ENCODE data around the gene CD209.
A peak's percentile ranks its signal among the peaks of the same experiment; 100 is the strongest.

CD209 gene

DNA sequence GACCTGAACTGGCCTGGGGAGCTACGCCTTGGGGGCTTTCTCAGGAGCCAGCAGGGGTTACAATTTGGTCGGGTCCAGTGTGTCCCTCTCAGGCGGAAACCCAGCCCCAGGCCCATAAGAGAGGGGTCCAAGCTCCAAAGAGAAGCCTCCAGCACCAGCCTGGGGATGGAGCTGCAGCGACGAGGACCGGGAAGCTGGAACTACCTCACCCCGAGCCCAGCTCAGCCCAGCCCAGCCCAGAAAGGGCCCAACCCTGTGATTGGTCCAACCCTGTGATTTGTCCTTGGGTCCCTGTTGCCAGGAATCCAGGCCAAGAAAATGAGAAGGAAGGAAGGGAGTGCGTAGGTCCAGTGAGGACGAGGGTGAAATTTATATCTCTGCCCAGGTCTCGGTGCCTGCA lies 39.8 kb upstream of the CD209 start:
- DNase-seq (ENCODE audit: low read depth): no peak
- peaks cover 45% of the 10 kb centered on the region for H3K27me3 ChIP-seq (replicated peaks; ENCODE audit: control insufficient read depth, insufficient read depth, low read length)
- no peak overlapping the region for H3K4me3 ChIP-seq (ENCODE audit: low read length)
- H3K36me3 ChIP-seq (ENCODE audit: control insufficient read depth, insufficient read depth, low read length, severe bottlenecking): no peaks in the 10 kb centered on the region
- peaks cover 4% of the 10 kb centered on the region for H3K9me3 ChIP-seq (ENCODE audit: control insufficient read depth, low read length)
- no peak overlapping the region for H3K9ac ChIP-seq (ENCODE audit: low read length)
- H3K4me1 ChIP-seq (ENCODE audit: control insufficient read depth, insufficient read depth, low read length): peaks cover 9% of the 10 kb centered on the region

DNA sequence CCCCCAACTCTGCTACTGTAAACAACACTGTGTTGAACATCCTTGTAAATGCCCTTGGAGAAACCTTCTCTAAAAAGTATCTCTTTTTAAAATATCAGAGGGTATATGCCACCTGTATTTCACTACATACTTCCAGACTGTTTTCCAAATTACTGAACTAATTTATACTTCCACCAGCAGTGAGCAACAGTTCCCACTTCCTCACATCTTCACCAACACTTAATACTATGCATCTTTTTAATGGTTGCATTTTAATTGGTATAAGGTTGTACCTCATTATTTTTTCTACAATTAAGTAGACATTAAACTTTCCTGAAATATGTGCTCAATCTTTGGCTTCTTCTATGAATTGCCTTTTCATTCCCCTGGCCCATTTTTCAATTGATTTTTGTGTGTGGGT lies 37.5 kb upstream of the CD209 start:
- Histone ChIP-seq H3K9me3 (ENCODE audit: control insufficient read depth, low read length) (peaks cover 9% of the 10 kb centered on the region), H3K27me3 (replicated peaks; ENCODE audit: control insufficient read depth, insufficient read depth, low read length) (peaks cover 56% of the 10 kb centered on the region), H3K4me3 (ENCODE audit: low read length) (no peak overlapping the region), H3K36me3 (ENCODE audit: control insufficient read depth, insufficient read depth, low read length, severe bottlenecking) (no peaks in the 10 kb centered on the region), H3K4me1 (ENCODE audit: control insufficient read depth, insufficient read depth, low read length) (peaks cover 9% of the 10 kb centered on the region), H3K9ac (ENCODE audit: low read length) (no peak overlapping the region)
- no peak for DNase-seq (ENCODE audit: low read depth)

DNA sequence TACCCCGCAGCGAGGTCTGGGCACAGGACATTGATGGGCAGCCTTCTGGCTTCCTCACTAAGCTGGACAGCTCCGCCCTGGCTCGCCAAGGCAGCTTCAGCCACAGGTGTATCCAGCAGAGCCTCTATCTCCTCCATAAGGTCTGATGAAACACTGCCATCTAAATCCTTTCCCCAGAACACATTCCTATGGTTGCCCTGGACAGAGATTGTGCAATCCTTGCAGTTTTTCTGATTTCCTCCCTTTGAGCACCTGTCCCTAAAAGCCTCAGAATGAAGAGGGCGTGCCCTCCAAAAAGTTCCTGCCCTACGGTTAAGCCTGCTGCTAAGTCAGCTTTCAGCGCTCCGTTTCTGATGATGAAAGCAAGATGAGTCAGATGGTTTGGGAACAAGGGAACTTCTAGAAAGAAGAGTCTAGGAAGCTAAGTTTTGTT lies 36.7 kb upstream of the CD209 start:
- Histone ChIP-seq H3K9ac (ENCODE audit: low read length) (no peak overlapping the region), H3K9me3 (ENCODE audit: control insufficient read depth, low read length) (peaks cover 9% of the 10 kb centered on the region), H3K27me3 (replicated peaks; ENCODE audit: control insufficient read depth, insufficient read depth, low read length) (peaks cover 58% of the 10 kb centered on the region), H3K4me3 (ENCODE audit: low read length) (no peak overlapping the region), H3K4me1 (ENCODE audit: control insufficient read depth, insufficient read depth, low read length) (peaks cover 9% of the 10 kb centered on the region), H3K36me3 (ENCODE audit: control insufficient read depth, insufficient read depth, low read length, severe bottlenecking) (no peaks in the 10 kb centered on the region)
- DNase-seq (ENCODE audit: low read depth): peak; percentile 44

DNA sequence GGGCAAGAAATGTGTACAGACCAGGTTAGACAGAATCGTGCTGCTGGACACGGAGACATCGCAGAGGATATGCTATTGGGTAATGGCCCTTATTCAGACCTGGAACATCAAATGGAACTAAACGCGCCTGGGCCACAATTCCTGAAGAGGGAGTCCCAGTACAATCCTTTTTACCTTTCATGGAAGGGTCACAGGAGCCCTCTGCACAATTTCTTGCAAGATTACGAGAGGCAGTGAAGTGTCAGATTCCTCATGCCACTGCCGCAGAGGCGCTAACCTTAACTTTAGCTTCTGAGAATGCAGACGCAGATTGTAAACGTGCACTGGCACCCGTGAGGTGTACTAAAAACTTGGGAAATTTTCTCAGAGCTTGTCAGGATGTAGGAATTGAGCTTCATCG lies 33.8 kb upstream of the CD209 start:
- Histone ChIP-seq H3K4me1 (ENCODE audit: control insufficient read depth, insufficient read depth, low read length) (peaks cover 9% of the 10 kb centered on the region), H3K9ac (ENCODE audit: low read length) (no peak overlapping the region), H3K4me3 (ENCODE audit: low read length) (no peak overlapping the region), H3K27me3 (replicated peaks; ENCODE audit: control insufficient read depth, insufficient read depth, low read length) (peaks cover 49% of the 10 kb centered on the region), H3K9me3 (ENCODE audit: control insufficient read depth, low read length) (peaks cover 9% of the 10 kb centered on the region), H3K36me3 (ENCODE audit: control insufficient read depth, insufficient read depth, low read length, severe bottlenecking) (no peaks in the 10 kb centered on the region)
- no peak for DNase-seq (ENCODE audit: low read depth)

DNA sequence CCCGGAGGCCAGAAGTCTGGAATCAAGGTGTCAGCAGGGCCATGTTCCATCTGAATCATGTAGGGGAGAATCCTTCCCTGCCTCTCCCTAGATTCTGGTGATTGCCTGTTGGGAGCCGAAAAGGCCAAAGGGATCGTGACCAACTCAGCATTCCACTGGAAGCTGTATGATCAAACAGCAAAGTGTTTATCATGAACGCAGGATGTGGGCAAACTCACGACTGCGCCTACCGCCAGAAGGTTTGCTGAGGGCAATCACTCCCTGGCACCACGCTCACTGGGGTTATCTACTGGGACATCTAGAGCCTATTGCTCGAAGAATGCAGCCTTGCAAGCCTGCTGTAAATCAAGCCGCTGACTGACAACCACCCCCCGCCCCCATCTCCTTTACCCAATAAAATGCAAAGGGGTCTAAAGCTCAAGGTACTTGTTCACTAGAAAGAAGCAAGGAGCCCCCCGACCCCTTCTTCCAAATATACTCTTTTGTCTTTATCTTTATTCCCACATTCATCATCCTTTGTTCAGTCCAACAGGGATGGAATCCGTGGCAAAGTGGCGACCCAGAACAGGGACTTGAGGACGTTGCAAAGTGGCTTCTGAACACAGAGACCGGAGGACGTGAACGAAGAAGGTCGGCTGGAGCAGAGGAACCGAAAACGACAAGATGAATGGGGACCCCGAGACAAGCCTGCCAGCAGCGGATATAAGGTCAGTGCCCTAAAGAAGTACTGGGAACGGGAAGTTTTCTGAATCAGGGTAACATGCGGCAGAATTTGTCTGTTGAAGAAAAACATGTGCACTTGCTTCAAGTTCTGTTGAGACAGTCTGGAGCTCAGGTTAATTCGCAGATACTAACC lies 32.5 kb upstream of the CD209 start:
- peaks cover 9% of the 10 kb centered on the region for H3K4me1 ChIP-seq (ENCODE audit: control insufficient read depth, insufficient read depth, low read length)
- H3K9me3 ChIP-seq (ENCODE audit: control insufficient read depth, low read length): peaks cover 10% of the 10 kb centered on the region
- no peaks in the 10 kb centered on the region for H3K36me3 ChIP-seq (ENCODE audit: control insufficient read depth, insufficient read depth, low read length, severe bottlenecking)
- peaks cover 59% of the 10 kb centered on the region for H3K27me3 ChIP-seq (replicated peaks; ENCODE audit: control insufficient read depth, insufficient read depth, low read length)
- no peak overlapping the region for H3K4me3 ChIP-seq (ENCODE audit: low read length)
- H3K9ac ChIP-seq (ENCODE audit: low read length): no peak overlapping the region
- no peak for DNase-seq (ENCODE audit: low read depth)

DNA sequence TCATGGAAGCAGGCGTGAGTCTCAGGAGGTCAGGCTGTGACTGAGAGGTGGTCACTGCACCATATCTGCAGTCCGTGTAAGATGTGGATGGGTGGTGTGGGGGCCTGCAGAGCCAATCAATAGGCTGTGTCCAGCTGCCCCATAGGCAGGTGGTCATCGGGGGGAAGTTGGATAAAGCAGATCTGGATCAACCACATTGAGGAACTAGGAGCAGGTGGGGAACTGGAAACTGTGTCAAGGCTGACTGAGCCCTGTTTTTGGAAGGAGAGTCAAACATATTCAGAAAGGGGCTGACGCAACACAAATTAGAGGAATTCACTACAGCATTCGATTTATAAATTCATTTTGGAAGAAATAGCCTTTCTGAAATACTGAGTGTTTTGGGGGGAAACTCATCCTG lies 30.7 kb upstream of the CD209 start:
- no peak overlapping the region for H3K4me3 ChIP-seq (ENCODE audit: low read length)
- peaks cover 51% of the 10 kb centered on the region for H3K27me3 ChIP-seq (replicated peaks; ENCODE audit: control insufficient read depth, insufficient read depth, low read length)
- no peaks in the 10 kb centered on the region for H3K36me3 ChIP-seq (ENCODE audit: control insufficient read depth, insufficient read depth, low read length, severe bottlenecking)
- no peaks in the 10 kb centered on the region for H3K4me1 ChIP-seq (ENCODE audit: control insufficient read depth, insufficient read depth, low read length)
- H3K9ac ChIP-seq (ENCODE audit: low read length): no peak overlapping the region
- peaks cover 7% of the 10 kb centered on the region for H3K9me3 ChIP-seq (ENCODE audit: control insufficient read depth, low read length)
- DNase-seq (ENCODE audit: low read depth): no peak

DNA sequence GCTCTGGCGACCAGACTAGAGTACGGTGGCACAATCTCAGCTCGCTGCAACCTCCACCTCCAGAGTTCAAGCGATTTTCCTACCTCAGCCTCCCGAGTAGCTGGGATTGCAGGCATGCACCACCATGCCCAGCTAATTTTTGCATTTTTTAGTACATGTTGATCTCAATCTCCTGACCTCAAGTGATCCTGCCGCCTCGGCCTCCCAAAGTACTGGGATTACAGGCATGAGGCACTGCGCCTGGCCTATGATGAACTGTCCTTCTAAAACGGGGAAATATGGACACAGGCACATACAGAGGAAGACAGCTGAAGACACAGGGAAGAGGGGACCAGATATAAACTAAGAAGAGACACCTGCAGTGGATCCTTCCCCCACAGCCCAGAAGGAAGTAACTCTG lies 28.4 kb upstream of the CD209 start:
- Histone ChIP-seq H3K4me1 (ENCODE audit: control insufficient read depth, insufficient read depth, low read length) (no peaks in the 10 kb centered on the region), H3K4me3 (ENCODE audit: low read length) (no peak overlapping the region), H3K27me3 (replicated peaks; ENCODE audit: control insufficient read depth, insufficient read depth, low read length) (peaks cover 48% of the 10 kb centered on the region), H3K9ac (ENCODE audit: low read length) (no peak overlapping the region), H3K9me3 (ENCODE audit: control insufficient read depth, low read length) (peaks cover 7% of the 10 kb centered on the region), H3K36me3 (ENCODE audit: control insufficient read depth, insufficient read depth, low read length, severe bottlenecking) (no peaks in the 10 kb centered on the region)
- DNase-seq (ENCODE audit: low read depth): no peak

DNA sequence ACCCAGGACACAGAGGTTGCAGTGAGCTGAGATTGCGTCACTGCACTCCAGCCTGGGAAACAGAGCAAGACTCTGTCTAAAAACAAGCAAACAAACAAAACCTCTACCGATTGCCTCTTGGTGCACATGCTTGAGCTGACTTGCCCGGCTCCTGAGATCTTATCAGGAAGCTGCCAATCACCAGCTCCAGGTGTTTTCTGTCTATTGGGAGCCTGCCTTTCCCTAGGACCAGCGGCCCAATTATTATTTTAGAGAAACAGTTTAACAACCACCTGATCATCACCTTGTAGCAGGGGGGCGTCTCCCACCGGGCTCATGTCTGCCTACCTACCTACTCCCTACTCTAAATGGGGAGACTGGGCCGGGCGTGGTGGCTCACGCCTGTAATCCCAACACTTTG lies 26.5 kb upstream of the CD209 start:
- Histone ChIP-seq H3K36me3 (ENCODE audit: control insufficient read depth, insufficient read depth, low read length, severe bottlenecking) (no peaks in the 10 kb centered on the region), H3K27me3 (replicated peaks; ENCODE audit: control insufficient read depth, insufficient read depth, low read length) (peaks cover 41% of the 10 kb centered on the region), H3K9me3 (ENCODE audit: control insufficient read depth, low read length) (peaks cover 2% of the 10 kb centered on the region), H3K9ac (ENCODE audit: low read length) (no peak overlapping the region), H3K4me3 (ENCODE audit: low read length) (no peak overlapping the region), H3K4me1 (ENCODE audit: control insufficient read depth, insufficient read depth, low read length) (no peaks in the 10 kb centered on the region)
- DNase-seq (ENCODE audit: low read depth): no peak

DNA sequence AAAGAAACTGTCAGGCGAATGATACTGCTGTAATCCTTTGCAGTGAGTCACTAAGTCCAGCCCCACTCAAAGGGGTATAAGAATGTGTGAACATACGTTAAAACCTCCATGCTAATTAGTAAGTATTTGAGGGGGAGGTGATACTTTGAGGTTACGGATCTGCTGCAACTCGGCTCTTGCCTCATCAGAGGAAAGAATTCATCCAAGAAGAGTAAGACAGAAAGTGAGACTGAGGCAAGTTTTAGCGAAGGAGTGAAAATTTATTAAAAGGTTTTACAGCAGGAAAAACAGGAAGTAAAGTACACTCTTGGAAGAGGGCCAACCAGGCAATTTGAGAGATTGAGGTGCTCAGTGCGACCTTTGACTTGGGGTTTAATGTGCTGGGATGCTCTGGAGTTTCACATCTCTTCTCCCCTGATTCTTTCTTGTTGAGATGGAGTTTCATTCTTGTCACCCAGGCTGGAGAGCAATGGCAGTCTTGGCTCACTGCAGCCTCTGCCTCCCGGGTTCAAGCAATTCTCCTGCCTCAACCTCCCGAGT lies 25.5 kb upstream of the CD209 start:
- no peak for DNase-seq (ENCODE audit: low read depth)
- Histone ChIP-seq H3K36me3 (ENCODE audit: control insufficient read depth, insufficient read depth, low read length, severe bottlenecking) (no peaks in the 10 kb centered on the region), H3K9ac (ENCODE audit: low read length) (no peak overlapping the region), H3K4me1 (ENCODE audit: control insufficient read depth, insufficient read depth, low read length) (no peaks in the 10 kb centered on the region), H3K9me3 (ENCODE audit: control insufficient read depth, low read length) (peaks cover 2% of the 10 kb centered on the region), H3K4me3 (ENCODE audit: low read length) (no peak overlapping the region), H3K27me3 (replicated peaks; ENCODE audit: control insufficient read depth, insufficient read depth, low read length) (peaks cover 40% of the 10 kb centered on the region)

DNA sequence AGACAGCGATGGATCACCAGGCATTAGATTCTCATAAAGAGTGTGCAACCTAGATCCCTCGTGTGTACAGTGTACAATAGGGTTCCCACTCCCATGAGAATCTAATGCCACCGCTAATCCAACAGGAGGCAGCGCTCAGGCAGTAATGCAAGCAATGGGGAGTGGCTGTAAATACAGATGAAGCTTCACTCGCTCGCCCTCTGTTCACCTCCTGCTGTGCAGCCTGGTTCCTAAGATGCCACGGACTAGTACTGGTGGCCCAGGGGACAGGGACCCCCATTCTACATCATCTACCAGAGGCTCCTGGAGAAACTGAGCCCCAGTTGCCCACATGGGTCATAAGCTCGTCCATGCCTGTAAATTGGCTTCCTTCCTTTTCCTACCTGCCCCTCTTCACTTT lies 23.7 kb upstream of the CD209 start:
- H3K4me3 ChIP-seq (ENCODE audit: low read length): no peak overlapping the region
- H3K9ac ChIP-seq (ENCODE audit: low read length): no peak overlapping the region
- no peaks in the 10 kb centered on the region for H3K36me3 ChIP-seq (ENCODE audit: control insufficient read depth, insufficient read depth, low read length, severe bottlenecking)
- H3K4me1 ChIP-seq (ENCODE audit: control insufficient read depth, insufficient read depth, low read length): no peaks in the 10 kb centered on the region
- H3K9me3 ChIP-seq (ENCODE audit: control insufficient read depth, low read length): peaks cover 1% of the 10 kb centered on the region
- DNase-seq (ENCODE audit: low read depth): no peak
- peaks cover 50% of the 10 kb centered on the region for H3K27me3 ChIP-seq (replicated peaks; ENCODE audit: control insufficient read depth, insufficient read depth, low read length)

DNA sequence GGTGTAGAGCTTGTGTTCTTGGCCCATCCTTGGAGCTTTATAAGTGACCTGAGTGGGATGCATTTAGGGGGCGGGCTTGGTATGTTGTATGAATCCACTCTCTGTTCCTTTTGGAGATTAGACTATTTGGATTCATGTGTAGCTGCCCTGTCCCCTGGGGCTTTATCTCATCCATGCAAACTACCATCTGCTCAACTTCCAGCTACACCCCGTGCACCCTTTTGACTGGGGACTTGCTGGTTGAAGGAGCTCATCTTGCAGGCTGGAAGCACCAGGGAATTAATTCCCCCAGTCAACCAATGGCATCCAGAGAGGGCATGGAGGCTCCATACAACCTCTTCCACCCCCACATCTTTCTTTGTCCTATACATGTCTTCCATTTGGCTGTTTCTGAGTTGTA lies 21.8 kb upstream of the CD209 start:
- H3K9ac ChIP-seq (ENCODE audit: low read length): no peak overlapping the region
- no peak overlapping the region for H3K4me3 ChIP-seq (ENCODE audit: low read length)
- no peaks in the 10 kb centered on the region for H3K36me3 ChIP-seq (ENCODE audit: control insufficient read depth, insufficient read depth, low read length, severe bottlenecking)
- H3K27me3 ChIP-seq (replicated peaks; ENCODE audit: control insufficient read depth, insufficient read depth, low read length): peaks cover 49% of the 10 kb centered on the region
- no peaks in the 10 kb centered on the region for H3K4me1 ChIP-seq (ENCODE audit: control insufficient read depth, insufficient read depth, low read length)
- no peaks in the 10 kb centered on the region for H3K9me3 ChIP-seq (ENCODE audit: control insufficient read depth, low read length)
- DNase-seq (ENCODE audit: low read depth): no peak
